Dedifferentiated amniotic fluid mesenchymal stem cell (primary cell): ENCODE data around the gene TNNC1.

Experiments
- DNase-seq: peaks from one replicate; pipeline ENCODE4 v3.0.0-alpha.2; 2016; ENCODE audit errors: extremely low spot score

TNNC1 gene

DNA sequence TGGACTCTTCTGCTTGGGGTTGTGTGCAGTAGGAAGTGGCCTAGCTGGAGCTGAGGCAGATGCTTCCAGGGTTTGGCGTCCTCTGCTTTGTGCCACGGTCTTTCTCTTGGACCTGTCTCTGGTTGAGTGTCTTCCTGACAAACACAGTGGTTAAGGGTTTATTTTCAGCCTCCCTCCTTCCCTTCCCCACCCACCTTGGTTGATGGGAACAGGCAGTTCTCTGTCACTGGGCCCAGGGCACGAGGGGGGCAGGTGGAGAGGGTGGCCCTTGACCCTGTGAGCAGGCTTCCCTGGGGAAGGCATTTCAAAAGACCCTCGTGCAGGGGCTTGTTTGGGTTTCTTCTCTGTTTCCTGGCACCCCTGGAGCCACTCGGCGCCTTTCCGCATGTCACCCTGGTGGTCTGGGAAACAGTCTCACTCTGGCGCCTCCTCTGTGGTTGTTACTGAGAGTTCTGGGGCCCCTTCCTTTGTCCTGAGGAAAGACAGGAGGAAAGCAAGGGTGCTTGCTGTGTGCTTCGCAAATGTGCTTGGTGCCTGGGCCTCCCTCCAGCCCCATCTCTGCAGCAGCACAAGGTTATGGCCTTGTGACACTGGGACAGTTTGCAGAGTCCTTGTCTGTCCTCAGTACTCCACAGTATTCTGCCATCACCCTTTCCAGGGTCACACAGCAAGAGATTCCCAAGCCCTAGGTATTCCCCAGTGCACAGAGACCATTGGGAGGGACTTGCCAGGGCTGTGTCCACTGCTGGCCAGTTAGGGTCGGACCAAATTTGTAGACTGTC is 31.0 kb upstream of the TNNC1 start:
- no peak for DNase-seq

DNA sequence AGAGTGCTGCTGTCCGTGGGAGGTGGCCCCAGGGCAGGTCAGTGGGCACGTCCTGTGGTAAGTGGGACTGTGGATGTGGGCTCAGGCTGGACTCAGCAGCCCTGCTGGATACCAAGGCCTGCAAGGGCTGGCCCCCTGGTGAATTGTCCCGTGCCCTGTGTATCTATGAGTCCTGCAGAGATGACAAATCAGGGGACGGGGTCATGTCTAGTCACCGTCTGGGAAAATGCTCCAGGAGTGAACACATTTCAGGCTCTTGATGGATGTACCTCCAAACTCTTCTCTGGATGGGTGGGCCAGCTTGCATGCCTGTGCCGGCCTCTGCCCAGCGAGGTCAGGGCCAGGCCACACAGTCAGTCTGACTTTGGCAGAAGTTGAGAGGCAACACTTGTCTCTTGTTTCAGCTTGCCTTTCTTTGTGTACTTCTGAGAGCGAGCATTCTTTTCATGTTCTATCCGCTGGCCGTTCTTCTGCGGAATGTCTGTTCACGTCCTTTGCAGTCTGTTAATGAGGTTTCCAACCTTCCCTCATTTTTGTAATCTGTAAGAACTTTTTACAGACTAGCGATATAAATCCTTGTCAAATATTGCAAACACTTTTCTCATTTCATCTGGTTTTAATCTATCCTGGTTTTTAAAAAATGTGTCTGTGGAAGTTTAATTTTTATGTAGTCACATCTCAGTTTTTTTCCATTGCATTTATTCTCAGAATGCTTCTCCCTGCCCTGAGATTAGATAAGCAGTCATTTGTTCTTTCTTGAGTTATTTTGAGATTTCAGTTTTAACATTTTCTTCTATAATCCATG is 29.9 kb upstream of the TNNC1 start:
- peak; percentile 20 for DNase-seq

GRCh38 chr3:52483081-52483480 is 29.2 kb upstream of the TNNC1 start:
- DNase-seq: no peak

GRCh38 chr3:52481819-52482521 is 28.1 kb upstream of the TNNC1 start:
- DNase-seq: no peak

DNA sequence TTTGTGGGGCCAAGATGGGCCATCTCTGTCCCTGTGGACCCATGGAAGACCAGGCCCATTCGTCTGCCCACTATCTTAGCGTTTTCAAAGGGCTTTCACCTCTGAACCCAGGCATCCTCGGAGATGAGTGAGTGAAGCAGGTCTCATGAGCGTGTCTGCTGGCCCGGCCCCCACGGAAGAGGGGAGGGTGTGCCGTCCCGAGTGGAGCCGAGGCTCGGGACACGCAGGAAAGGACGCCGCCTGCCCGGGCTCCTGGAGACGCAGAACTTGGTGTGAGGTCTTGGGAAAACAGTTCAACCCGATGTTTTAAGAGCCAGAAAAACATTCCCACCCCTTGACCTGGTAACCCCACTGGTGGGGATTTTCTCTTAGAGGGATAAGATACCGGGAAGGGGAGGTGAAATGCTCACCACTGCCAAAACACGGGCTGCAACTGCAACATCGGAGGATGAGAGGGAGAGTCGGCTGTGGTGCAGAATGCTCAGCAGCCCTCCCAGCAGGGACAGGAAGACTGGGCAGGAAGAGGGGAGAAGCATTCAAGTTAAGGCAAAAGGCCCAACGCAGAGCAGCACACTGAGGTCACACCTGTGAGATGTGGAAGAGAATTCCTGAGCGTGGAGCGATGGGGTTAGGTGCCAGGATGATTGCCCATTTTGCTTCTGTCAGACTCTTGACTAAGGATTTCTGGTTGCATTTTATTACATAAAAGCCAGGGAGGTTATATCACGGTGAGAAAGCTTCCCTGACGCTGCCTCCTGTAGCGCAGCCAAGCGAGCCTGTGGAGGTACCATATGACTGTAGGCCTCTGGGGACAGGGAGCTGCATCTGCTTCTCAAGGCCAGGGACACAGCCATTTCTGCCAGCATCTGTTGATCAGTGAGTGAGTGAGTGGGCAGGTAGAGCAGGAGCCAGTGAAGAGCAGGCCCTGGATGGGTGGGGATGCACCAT is 27.2 kb upstream of the TNNC1 start:
- DNase-seq: no peak

- DNase-seq: no peak
Measured at GRCh38 chr3:52479877-52480575, 26.2 kb upstream of the TNNC1 start.

DNA sequence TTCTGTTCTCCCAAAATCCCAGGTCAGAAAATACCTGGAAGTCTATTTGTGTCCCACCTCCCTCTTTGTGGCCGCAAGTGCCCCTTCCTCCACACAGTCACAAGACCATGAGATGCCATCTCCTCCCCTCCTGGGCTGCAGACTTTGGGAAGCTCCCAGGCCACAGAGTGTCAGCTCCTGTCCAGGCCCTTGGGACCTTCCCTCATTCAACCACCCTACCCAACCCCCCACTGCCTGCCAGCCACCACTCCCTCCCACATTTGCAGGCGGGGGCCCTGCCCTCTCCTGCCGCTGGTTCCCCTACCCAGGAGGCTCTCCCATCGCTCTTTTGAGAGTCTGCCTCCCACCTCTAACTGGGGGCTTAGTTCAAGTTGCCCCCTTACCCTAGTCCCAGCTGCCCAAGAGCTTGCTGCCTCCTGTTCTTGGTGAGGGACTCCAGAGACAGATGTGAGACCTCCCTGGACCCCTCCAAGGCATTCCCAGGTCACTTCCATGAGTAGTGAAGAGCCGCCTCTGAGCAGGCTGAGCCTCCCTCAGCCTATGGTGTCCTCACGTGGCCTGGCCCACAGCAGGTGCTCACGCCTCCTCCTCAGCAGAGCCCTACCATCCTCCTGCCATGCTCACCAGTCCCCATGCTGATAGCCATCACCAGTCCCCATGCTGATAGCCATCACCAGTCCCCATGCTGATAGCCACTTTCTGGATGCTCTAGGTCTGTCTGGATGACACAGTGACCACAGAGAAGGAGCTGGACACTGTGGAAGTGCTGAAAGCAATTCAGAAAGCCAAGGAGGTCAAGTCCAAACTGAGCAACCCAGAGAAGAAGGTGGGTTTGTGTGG is 25.4 kb upstream of the TNNC1 start:
- DNase-seq: no peak

DNA sequence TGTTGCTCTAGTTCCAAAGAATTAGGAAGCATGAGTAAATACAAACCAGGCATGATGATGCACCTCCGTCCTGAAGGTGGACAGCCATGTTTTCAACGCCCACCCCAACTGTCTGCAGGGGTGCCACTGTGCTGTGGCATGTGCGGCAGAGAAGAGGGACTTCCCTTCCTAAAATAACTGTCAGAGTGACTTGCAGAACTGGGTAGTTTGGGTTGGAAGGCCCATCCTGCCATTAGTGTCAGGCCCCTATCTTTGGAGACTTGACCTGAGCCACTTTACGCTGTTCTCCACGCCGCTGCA is 23.9 kb upstream of the TNNC1 start:
- no peak for DNase-seq

DNA sequence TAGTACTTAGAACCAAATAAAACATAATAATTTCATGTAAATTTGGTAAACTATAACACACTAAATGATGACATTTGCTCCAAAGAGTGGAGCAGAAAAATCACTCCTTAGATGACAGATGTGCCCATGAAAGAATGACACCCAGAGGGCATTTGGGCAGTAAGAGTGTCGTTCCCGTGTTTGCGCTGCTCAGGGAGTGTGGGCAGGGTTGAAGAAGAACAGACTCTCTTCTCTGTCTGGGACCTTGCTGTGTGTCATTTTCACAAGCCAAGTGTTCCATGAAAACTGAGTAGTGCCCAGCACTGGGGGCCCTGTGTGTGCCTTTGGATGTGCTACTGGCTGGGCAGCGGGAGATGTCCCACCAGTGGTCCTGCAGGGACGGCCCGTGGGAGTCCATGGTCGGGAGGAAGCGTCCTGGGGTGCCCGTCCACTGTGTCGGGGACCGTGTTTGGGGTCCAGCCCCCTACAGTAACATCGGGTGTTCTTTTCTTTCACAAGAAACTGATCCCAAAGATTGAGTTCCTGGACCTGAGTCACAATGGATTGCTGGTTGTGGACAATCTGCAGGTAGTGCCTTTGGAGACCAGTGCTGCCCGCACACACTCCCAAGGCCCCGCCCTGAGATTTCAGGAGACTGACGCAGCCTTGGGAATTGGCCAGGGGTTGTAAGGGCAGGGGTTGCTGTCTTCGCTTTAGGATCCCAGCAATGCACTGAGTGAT is 23.4 kb upstream of the TNNC1 start:
- no peak for DNase-seq

GRCh38 chr3:52473026-52473425 is 19.2 kb upstream of the TNNC1 start:
- DNase-seq: no peak

DNA sequence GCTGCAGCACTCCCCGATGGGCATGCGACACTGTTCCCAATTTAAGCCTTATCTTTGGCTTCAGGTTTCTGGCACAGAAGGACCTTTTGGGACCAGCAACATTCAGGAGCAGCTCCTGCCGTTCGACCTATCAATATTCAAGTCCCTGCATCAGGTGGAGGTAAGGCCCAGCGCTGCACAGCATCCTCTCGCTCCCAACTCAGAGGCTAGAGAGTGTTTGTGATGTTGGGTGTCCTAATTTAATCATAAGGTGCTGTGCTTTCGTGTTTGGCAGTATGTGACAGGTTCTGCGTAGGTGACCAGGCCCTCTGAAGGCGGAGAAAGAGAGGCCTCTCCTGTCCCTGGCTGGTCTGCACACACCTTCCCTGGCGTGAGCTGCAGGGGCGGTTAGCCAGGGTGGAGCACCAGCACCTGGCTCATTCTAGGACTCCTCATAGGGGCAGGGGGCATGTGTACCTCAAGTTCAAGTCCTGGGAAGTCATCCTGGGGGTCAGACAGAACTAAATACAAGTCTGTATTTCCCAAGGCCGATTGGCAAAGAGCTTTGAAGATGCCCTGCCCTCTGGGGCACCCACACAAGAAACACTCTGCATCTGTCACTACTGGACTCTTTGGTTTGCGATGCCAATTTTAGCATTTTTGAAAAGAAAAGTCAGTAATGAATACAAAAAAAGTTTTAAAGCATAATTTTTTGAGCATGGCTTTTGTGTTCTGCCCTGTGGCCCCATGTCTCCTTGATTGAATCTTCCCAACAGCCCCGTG is 18.6 kb upstream of the TNNC1 start:
- no peak for DNase-seq

DNA sequence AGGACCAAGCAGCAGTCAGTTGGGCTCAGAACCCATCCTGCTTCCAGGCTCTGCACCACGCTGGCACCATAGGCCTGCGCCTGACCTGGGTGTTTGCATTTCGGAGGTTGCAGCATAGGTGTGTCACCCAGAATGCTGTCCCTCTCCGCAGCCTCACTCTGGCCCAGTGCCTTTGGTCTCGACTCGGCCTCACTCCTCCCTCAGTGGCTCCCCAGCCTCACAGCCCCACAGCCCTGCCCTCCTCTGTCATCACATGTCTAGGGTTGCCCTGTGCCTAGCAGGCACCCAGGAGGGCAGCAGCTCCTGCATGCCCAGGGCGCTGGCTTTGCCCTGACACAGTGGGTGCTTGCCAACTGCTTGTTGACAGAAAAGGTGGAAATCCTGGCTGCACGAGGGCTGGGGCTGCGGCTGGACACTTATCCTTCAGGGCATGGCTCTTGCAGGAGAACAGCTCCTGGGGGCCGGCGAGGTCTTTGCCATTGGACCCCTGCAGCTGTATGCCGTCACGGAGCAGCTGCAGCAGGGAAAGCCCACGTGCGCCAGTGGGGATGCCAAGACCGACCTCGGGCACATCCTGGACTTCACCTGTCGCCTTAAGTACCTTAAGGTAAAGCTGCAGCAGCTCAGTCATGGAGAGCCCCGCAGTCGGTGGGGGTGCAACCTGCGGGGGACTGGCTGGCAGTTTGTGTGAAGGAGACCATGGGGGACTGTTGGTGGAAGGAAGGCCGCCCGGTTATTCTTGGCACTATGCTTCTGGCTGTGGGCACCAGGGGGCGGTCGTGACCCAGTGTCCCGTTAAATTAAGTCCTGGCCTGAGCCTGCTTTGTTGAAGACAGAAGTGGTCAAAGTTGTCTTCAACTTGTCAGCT is 17.8 kb upstream of the TNNC1 start:
- DNase-seq: no peak

DNA sequence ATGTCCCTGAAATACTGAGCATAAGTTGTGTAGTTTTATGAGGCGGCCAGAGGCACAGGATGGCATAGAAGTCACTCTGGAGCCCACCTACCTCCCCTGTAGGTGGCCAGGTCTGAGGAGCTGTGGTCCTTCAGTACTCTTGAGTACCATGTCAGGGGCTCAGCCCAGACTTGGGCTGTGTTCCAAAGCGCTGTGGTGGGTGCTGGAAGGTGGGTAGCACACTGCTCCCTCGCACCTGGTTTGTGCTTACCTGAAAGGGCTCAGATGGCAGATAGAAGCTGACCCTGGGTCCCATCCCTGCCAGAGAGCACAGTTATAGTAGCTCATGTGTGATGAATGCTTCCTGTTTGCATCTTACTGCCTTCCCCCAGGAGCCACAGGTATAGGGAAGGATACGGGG is 17.1 kb upstream of the TNNC1 start:
- no peak for DNase-seq

- no peak for DNase-seq
Measured at GRCh38 chr3:52469001-52469400, 15.2 kb upstream of the TNNC1 start.

- DNase-seq: peak; percentile 20
Measured at GRCh38 chr3:52468336-52468735, 14.5 kb upstream of the TNNC1 start.

- DNase-seq: no peak
Measured at GRCh38 chr3:52463416-52463815, 9.6 kb upstream of the TNNC1 start.

GRCh38 chr3:52461874-52462273 is 8.0 kb upstream of the TNNC1 start:
- DNase-seq: no peak
